T follicular helper cell (primary cell): ENCODE measurements around the gene SLC25A4.
A peak's percentile ranks its signal among the peaks of the same experiment; 100 is the strongest.
"Not testable (repeated sequence)": the region's sequence is repeated elsewhere in the genome, so short reads cannot be mapped to it uniquely, and the experiment has no call there.

Experiments
- DNase-seq: peaks from one replicate; pipeline ENCODE4 v3.0.0-alpha.2; 2020; ENCODE audit warnings: low read depth

Gene SLC25A4

GRCh38 chr4:185182239-185182638 is 39.2 kb downstream of the SLC25A4 start:
- no peak for DNase-seq

GRCh38 chr4:185183622-185184281 is 40.7 kb downstream of the SLC25A4 start:
- DNase-seq = peak; percentile 69

GRCh38 chr4:185186769-185187168 is 43.7 kb downstream of the SLC25A4 start:
- DNase-seq = no peak

GRCh38 chr4:185189606-185190305 is 46.7 kb downstream of the SLC25A4 start:
- DNase-seq = no peak

GRCh38 chr4:185190306-185190856 is 47.3 kb downstream of the SLC25A4 start:
- no peak for DNase-seq

- DNase-seq = no peak
Observed at GRCh38 chr4:185192059-185192458, 49.0 kb downstream of the SLC25A4 start.

GRCh38 chr4:185194924-185195888 is 52.1 kb downstream of the SLC25A4 start:
- no peak for DNase-seq

GRCh38 chr4:185196437-185196836 is 53.4 kb downstream of the SLC25A4 start:
- DNase-seq = no peak

- DNase-seq = not testable (repeated sequence)
Observed at GRCh38 chr4:185198189-185198588, 55.1 kb downstream of the SLC25A4 start.
